ENCODE data around the gene MRM2.

MRM2 gene

DNA sequence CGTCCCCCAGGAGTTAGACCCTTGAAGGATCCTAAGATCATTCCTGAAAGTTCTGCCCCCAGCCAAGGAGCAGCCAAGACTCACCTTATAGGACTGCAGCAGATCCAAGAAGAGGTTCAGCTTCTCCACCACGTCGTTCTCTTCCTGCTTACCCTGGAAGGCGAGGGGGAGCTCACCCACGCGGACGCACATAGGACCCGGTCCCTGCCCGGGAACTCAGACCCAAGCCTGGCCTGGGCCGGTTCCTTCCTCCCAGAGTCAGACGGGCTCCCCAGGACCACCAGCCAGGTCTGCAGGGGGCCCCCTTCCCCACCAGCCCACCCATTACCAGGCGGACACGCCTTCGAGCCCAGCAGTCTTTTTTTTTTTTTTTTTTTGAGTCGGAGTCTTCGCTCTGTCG lies 15.6 kb upstream of the MRM2 start:
- DNase-seq (ENCODE audit: low spot score in 2 of 2) (no peak), ATAC-seq (ENCODE audit: low read depth) (no peak)
- Mint-ChIP-seq H3K9me3 (no peaks in the 10 kb centered on the region), H3K27me3 (no peaks in the 10 kb centered on the region), H3K36me3 (peaks cover 23% of the 10 kb centered on the region), H3K27ac (no peak overlapping the region), H3K4me3 (no peak overlapping the region), H3K4me1 (peaks cover 33% of the 10 kb centered on the region)

DNA sequence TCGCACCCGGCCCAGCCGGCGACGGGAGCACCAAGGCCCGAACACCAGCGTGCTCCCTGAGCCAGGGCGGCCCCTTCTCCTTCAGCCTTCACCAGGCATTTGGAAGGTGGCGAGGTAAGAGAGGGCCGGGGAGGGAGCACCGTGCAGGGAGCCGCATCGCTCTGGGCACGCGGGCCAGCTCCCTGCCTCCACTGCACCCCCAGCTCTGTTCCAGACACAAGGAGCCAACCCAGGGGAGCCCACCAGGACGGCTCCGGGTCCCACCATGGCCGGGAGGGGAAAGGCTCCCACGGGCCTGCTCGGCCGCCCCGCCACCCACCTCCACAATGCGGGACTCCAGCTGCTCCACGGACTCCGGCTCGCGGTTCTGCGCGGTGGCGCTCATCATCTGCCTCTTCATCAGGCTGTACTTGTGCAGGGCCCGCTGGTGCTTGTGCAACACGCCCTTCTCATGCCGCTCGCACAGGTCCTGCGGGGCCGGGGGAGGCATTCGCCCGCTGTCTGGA lies 15.1 kb upstream of the MRM2 start:
- ATAC-seq (ENCODE audit: low read depth) (no peak), DNase-seq (ENCODE audit: low spot score in 2 of 2) (no peak)
- Mint-ChIP-seq H3K27me3 (no peaks in the 10 kb centered on the region), H3K9me3 (no peaks in the 10 kb centered on the region), H3K4me1 (peaks cover 32% of the 10 kb centered on the region), H3K36me3 (peaks cover 23% of the 10 kb centered on the region), H3K27ac (no peak overlapping the region), H3K4me3 (no peak overlapping the region)

DNA sequence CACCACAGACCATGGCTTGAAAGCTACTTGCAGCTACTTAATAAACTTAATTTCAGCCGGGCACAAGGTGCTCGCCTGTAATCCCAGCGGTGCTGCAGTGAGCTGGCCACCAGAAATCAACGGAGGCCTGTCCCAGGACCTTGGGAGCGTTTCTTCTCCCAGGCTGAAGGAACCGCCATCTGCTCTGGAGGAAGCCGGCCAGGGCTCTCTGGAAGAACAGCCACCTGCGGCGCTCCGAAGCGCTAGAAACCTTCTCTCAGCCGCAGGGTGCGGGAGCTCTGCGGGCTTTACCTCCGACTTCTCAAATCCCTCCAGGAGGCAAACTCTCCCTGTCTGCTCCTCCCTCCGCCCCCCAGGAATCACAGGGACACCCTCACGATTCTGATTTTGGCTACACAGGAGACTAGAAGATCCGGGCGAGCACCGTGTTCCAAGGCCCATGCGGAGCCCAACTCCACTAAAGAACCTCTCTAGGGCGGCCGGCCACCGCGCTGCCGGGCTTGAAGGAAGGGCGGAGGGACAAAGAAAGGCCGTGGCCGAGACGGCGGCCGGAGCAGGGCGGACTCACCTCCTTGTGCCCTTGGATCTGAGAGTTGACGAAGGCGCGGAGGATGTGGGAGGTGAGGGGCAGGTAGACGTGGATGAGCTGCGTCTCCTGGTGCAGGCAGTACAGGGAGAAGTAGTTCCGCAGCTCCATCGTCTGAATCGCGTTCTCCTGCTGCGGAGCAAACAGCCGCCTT lies 14.5 kb upstream of the MRM2 start:
- Mint-ChIP-seq H3K36me3 (peaks cover 23% of the 10 kb centered on the region), H3K4me1 (peaks cover 28% of the 10 kb centered on the region), H3K27ac (no peak overlapping the region), H3K9me3 (no peaks in the 10 kb centered on the region), H3K4me3 (no peak overlapping the region), H3K27me3 (no peaks in the 10 kb centered on the region)
- ATAC-seq (ENCODE audit: low read depth) (no peak), DNase-seq (ENCODE audit: low spot score in 2 of 2) (no peak)

DNA sequence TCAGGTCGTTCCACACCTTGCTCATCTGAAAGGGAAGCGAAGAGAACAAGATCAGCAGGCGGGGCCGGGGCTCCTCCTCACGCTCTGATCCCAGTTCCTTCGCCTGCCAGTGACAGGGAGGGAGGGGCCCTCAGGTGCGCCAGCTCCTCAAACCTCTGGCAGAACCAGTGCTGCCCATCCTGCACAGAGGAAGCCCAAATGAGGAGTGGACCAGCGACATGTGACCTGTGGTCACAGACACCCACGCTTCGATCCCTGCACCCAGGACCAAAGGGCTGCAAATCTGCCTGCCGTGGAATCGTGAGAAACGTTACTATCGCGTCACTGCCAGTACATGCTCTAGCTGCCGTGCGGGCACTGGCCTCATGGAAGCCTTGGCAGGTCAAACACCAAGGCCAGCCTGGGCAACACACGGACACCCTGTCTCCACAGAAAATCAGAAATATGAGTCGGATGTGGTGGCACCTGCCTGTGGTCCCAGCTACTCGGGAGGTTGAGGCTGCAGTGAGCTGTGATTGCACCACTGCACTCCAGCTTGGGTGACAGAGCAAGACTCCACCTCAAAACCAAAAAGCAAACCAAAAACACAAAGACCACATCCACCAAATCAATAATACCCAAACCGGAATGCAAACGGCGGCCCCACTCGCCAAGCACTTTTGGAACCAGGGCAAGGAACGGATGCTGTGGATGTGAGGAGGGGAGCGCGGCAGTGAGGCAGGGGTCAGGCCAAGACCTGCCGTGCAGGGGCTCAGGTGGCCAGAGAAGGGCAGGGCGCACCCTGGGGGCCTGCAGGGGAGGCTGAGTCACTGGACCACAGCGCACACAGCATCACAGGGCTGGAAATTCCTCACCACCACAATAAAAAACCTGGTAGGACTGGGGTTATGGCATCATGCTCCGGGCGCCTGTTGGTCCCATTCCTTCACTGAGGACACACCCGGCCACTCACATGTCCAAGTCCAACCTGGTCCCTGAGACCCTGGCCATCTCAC lies 13.4 kb upstream of the MRM2 start:
- H3K4me1 Mint-ChIP-seq = peaks cover 26% of the 10 kb centered on the region
- H3K27ac Mint-ChIP-seq = peak overlapping the region; percentile 64
- H3K36me3 Mint-ChIP-seq = peaks cover 24% of the 10 kb centered on the region
- no peaks in the 10 kb centered on the region for H3K27me3 Mint-ChIP-seq
- no peak overlapping the region for H3K4me3 Mint-ChIP-seq
- DNase-seq (ENCODE audit: low spot score in 2 of 2) (no peak), ATAC-seq (ENCODE audit: low read depth) (no peak)
- H3K9me3 Mint-ChIP-seq = no peaks in the 10 kb centered on the region

DNA sequence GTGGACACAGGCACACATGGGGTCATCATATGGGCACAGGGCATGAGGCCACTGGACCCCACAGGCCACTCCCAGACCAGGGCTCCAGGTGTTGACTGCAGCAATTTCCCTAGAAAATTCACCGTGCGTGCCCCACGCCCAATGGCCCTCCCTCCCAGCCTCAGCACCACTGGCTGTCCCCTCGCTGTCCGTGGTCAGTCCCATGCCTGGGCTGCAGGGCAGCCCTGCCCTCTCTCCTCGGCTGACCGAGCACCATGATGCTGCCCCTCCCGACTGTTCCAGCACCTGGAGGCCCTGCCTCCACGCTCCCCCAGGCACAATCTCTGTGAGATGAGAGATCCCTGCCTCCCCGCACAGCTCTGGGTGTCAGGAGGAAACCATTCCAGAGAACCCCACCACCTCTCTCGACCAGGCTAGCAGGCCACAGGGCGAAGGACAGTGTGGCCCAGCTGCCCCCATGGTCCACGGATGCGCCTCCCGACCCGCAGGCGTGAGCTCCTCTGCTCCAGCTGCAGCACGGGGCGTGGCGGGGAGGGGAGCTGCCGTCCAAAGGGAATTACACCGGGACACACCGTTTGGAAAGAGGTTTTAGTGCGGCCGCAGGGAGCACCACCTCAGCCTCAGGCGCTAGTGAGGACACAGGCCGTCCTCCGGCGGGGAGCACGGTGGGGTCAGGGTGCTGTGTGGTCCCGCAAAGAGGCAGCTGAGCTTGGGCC lies 12.6 kb upstream of the MRM2 start:
- ATAC-seq (ENCODE audit: low read depth) = no peak

DNA sequence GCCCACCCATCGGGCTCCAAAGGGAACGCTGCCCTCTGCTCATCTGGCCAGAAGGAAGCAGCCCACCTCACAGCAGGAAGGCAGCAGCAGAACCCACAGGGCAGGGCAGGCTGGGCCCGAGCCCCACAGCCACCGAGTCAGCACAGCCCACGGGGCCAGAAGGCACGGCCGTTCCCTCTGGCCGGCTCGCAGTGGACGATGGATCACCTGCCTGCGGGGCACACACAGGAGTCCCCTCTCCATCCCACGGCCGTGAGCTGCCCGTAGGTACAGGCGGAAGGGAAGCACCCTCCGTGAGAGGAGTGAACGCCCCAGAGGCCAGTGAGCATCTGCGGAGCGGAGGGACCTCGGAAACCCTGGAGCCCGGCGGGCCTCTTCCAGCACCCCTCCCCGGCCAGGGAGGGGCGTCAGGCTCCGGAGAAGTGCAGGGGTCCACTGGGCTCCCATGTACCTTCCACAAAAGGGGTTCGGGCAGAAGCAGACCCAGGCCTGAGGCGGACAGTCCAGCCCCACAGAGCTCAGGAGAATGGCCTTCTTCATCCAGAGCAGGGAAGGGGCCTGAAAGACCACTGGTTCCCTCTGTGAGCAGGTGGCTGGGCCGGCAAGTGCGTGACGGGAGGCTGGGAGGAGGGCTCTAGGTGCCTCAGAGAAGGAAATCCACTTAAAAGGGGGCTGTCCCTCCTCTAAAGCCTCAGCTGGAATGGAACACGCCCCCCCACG lies 11.7 kb upstream of the MRM2 start:
- no peaks in the 10 kb centered on the region for H3K27me3 Mint-ChIP-seq
- H3K9me3 Mint-ChIP-seq = no peaks in the 10 kb centered on the region
- no peak for ATAC-seq (ENCODE audit: low read depth)
- H3K27ac Mint-ChIP-seq = peak overlapping the region; percentile 88
- H3K36me3 Mint-ChIP-seq = peaks cover 24% of the 10 kb centered on the region
- no peak overlapping the region for H3K4me3 Mint-ChIP-seq
- no peak for DNase-seq (ENCODE audit: low spot score in 2 of 2)
- H3K4me1 Mint-ChIP-seq = peaks cover 19% of the 10 kb centered on the region

More for the DNA sequence above, 12.6 kb upstream of the MRM2 start:
- Mint-ChIP-seq H3K9me3 (no peaks in the 10 kb centered on the region), H3K27me3 (no peaks in the 10 kb centered on the region), H3K4me1 (peaks cover 22% of the 10 kb centered on the region), H3K27ac (no peak overlapping the region), H3K36me3 (peaks cover 24% of the 10 kb centered on the region), H3K4me3 (no peak overlapping the region)
- no peak for DNase-seq (ENCODE audit: low spot score in 2 of 2)

DNA sequence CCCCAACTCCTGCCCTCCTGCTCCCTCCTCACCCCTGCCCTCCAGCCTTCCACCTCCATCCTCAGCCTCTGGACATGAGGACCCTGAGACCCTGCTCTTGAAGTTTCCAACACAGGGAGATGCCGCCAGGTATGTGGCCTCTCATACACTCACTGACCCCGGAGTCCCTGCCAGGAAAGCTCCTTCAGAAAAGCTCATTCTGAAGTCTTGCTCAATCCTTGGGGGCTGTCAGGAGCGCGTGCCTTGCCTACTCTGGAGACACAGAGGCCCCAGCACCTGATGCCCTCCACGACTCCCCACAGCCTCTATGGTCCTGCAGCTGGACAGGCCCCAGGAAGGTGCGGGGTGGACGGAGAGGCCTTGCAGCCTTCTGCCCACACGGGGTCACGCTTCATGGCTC lies 11.0 kb upstream of the MRM2 start:
- peaks cover 15% of the 10 kb centered on the region for H3K4me1 Mint-ChIP-seq
- no peak for ATAC-seq (ENCODE audit: low read depth)
- no peak for DNase-seq (ENCODE audit: low spot score in 2 of 2)
- H3K27ac Mint-ChIP-seq = peak overlapping the region; percentile 88
- H3K27me3 Mint-ChIP-seq = no peaks in the 10 kb centered on the region
- no peak overlapping the region for H3K4me3 Mint-ChIP-seq
- peaks cover 24% of the 10 kb centered on the region for H3K36me3 Mint-ChIP-seq
- H3K9me3 Mint-ChIP-seq = no peaks in the 10 kb centered on the region

DNA sequence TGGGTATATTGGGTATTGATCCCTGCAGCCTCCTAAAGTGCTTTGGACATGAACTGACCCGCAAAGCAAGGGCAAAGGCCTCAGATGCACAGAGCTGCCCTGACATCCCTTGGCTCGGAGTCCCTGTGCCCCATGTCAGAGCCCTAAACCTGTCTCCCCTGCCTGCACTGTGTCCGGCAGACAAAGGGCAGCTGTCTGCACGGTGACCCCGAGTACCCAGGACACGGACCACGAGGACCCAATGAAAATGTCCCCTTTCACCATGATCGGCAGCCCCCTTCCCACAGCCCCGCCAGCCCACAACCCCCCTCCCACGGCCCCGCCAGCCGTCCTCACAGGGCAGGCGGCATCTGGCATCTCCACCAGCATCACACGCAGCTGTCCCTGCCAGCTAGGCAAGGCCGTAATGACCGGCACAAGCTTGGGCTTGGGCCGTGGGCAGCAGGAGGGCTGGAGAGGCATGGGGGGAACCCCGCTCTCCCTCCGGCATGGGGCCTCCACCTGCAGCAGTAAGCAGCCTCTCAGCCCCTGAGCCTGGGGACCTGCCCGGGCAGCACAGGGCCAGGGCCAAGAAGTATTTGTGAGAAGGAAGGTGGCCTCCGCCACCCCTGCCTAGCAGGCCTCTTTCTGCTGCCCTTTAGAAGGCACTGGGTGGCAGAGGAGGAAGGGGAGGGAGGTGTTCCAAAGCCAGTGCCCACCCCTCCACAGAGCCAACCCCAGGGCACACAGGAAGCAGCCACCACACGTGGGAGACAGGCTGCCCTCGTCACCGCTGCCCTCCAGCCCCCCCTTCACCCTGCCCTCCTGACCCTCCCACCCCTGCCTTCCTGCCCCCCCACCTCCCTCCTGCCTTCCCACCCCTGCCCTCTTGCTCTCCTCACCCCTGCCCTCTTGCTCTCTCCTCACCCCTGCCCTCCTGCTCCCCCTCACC lies 10.1 kb upstream of the MRM2 start:
- Mint-ChIP-seq H3K4me1 (peaks cover 15% of the 10 kb centered on the region), H3K27me3 (no peaks in the 10 kb centered on the region), H3K9me3 (no peaks in the 10 kb centered on the region), H3K36me3 (peaks cover 22% of the 10 kb centered on the region), H3K4me3 (no peak overlapping the region), H3K27ac (peak overlapping the region; percentile 88)
- ATAC-seq (ENCODE audit: low read depth) (peak; percentile 38), DNase-seq (ENCODE audit: low spot score in 2 of 2) (no peak)

DNA sequence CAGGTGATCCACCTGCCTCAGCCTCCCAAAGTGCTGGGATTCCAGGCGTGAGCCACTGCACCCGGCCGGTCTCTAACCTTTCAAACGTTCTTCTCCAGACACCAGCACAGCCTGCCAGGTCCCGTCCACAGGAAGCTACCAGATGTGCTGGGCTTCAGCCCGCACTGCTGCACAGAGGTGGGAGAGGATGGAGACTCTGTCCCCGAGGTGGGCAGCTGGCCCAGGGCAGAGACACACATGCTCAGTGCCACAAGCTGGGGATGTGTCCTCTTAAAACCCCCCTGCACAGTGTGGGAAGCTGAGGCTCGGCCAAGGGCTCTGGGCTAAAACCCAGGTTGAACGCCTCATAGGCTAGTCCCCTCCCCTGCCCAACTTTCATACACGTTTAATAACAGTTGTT lies 9.4 kb upstream of the MRM2 start:
- ATAC-seq (ENCODE audit: low read depth) = no peak
- Mint-ChIP-seq H3K9me3 (no peaks in the 10 kb centered on the region), H3K27me3 (no peaks in the 10 kb centered on the region), H3K4me1 (peaks cover 15% of the 10 kb centered on the region), H3K4me3 (no peak overlapping the region), H3K27ac (no peak overlapping the region), H3K36me3 (peaks cover 18% of the 10 kb centered on the region)
- DNase-seq (ENCODE audit: low spot score in 2 of 2) = no peak

DNA sequence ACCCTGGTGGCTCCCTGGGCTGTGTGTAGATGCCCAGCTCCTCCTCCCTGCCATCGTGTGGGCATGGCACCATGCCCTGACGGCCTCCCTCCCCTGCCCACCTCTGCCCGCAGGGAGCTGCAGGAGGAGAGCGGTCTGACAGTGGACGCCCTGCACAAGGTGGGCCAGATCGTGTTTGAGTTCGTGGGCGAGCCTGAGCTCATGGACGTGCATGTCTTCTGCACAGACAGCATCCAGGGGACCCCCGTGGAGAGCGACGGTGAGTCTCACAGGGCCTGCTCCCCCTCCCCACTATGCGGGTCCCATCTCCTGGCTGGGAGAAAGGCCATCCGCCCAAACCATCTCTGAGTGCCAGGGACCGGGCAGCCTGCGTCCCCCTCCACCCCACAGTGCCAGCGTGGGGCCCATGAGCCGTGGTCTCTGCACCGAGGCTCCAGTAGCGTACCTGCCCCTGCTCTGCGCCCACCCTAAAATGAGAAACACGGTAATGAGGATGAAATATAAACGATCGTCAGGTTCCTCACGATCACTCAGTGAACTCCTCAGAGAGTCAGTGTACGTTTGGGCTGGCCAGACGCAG lies 7.8 kb upstream of the MRM2 start:
- H3K9me3 Mint-ChIP-seq = no peaks in the 10 kb centered on the region
- no peak for ATAC-seq (ENCODE audit: low read depth)
- DNase-seq (ENCODE audit: low spot score in 2 of 2) = no peak
- peak overlapping the region; percentile 33 for H3K27ac Mint-ChIP-seq
- H3K36me3 Mint-ChIP-seq = peaks cover 10% of the 10 kb centered on the region
- peaks cover 15% of the 10 kb centered on the region for H3K4me1 Mint-ChIP-seq
- no peaks in the 10 kb centered on the region for H3K27me3 Mint-ChIP-seq
- no peak overlapping the region for H3K4me3 Mint-ChIP-seq

DNA sequence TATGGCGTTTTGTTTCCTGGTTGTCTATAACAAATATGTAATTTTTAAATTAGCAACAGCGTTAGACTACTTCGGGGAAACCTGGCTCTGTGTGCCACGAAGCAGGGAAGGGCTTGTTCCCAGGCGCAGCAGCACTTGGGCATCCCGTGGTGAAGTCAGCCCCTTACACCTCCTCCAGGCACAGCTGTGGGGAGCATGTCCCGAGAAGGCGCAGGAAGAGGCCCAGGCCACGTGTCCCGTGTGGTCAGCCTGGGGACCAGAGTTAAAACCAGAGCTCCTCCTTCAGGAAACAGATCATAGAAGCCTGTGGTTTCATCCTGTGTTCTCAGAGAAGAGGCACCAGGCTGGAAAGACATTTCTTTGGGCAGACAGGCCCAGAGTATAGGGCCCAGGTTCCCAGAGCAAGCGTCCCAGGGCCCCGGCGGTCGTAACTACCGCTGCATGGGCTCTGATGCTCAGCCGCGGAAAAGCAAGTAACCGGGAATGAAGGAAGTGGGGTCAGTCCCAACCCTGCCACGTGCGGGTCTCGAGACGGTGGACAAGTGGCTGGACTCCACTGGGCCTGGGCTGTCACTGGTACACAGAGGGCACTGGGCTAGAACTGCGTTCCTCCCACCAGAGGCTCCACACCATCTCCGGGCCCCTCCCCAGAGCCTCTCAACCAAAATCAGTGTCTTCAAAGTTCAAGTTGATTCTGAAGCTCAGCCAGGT lies 7.1 kb upstream of the MRM2 start:
- peaks cover 13% of the 10 kb centered on the region for H3K4me1 Mint-ChIP-seq
- peak overlapping the region; percentile 33 for H3K27ac Mint-ChIP-seq
- H3K36me3 Mint-ChIP-seq = peaks cover 5% of the 10 kb centered on the region
- H3K9me3 Mint-ChIP-seq = no peaks in the 10 kb centered on the region
- H3K27me3 Mint-ChIP-seq = no peaks in the 10 kb centered on the region
- no peak for DNase-seq (ENCODE audit: low spot score in 2 of 2)
- peak; percentile 27 for ATAC-seq (ENCODE audit: low read depth)
- H3K4me3 Mint-ChIP-seq = no peak overlapping the region

All from memory B cell (primary cell).